MCF 10A (cell line): ENCODE measurements around the gene GRM7. TPM values are rescaled to one million over a fixed set of nuclear protein-coding genes. Genes with fewer than 3 reads are reported as not detected.
A peak's percentile ranks its signal among the peaks of the same experiment; 100 is the strongest.

Source experiments
- BruUV-seq: library from RNA; stranded (reverse); fragments of 400-500 nt; replicated peaks from 2 replicates; lab custom pipeline; 2021; lab: Mats Ljungman, UMichigan
- CTCF ChIA-PET: fragments of 300-600 bp; sonication (Branson Sonifier 250); formaldehyde crosslinking; extraction: SDS; loops from one replicate; lab custom pipeline; 2021; ENCODE audit warnings: antibody characterized with exemption, inconsistent platforms; lab: Yijun Ruan, JAX
- POLR2A ChIA-PET: fragments of 300-600, 350-650 bp; sonication (Branson Sonifier 250); formaldehyde crosslinking; extraction: SDS; loops from one replicate; lab custom pipeline; 2020; ENCODE audit warnings: antibody characterized with exemption, inconsistent platforms; lab: Yijun Ruan, JAX
- DNase-seq: peaks from one replicate; pipeline ENCODE4 v3.0.0-alpha.2; 2018; ENCODE audit not compliant: unreplicated experiment
- H3K27ac Mint-ChIP-seq: one replicate; pipeline ENCODE4 v1.8.0; 2022; ENCODE audit warnings: mild to moderate bottlenecking, low read depth, mixed read lengths; ENCODE audit not compliant: unreplicated experiment
- H3K27me3 Mint-ChIP-seq: one replicate; pipeline ENCODE4 v1.8.0; 2022; ENCODE audit warnings: mixed read lengths; ENCODE audit not compliant: insufficient read depth, unreplicated experiment
- H3K36me3 Mint-ChIP-seq: one replicate; pipeline ENCODE4 v1.8.0; 2022; ENCODE audit warnings: mild to moderate bottlenecking, moderate library complexity, mixed read lengths; ENCODE audit not compliant: insufficient read depth, unreplicated experiment
- H3K4me1 Mint-ChIP-seq: one replicate; pipeline ENCODE4 v1.8.0; 2022; ENCODE audit warnings: mixed read lengths; ENCODE audit not compliant: insufficient read depth, unreplicated experiment
- H3K4me3 Mint-ChIP-seq: one replicate; pipeline ENCODE4 v1.8.0; 2022; ENCODE audit warnings: mild to moderate bottlenecking, moderate library complexity, mixed read lengths; ENCODE audit not compliant: unreplicated experiment
- H3K9me3 Mint-ChIP-seq: one replicate; pipeline ENCODE4 v1.8.0; 2022; ENCODE audit warnings: mixed read lengths; ENCODE audit not compliant: unreplicated experiment
- CTCF ChIP-seq: fragments of 200-600 bp; IDR thresholded peaks from one replicate; pipeline ENCODE4 v1.8.0; 2022; ENCODE audit warnings: antibody characterized with exemption, mild to moderate bottlenecking; ENCODE audit not compliant: unreplicated experiment
- intact Hi-C: fragments of 100-400 bp; cut with micrococcal nuclease; formaldehyde crosslinking; loops from 2 replicates; pipeline ENCODE4 v1.14.1; 2022
- total RNA-seq: library from RNA; stranded (reverse); gene quantifications from 2 replicates; pipeline ENCODE4 v1.2.3, GENCODE V29; 2022

The GRM7 gene
- total RNA-seq, 1 experiment from 2014 or later = not detected

- Mint-ChIP-seq H3K9me3 (peaks cover 5% of the 10 kb centered on the region), H3K36me3 (no peaks in the 10 kb centered on the region), H3K27ac (no peak overlapping the region), H3K27me3 (no peaks in the 10 kb centered on the region), H3K4me1 (peaks cover 36% of the 10 kb centered on the region), H3K4me3 (no peak overlapping the region)
- DNase-seq = no peak
- ChIA-PET CTCF (no interaction called here), POLR2A (no interaction called here)
- no TSS peak for BruUV-seq
- intact Hi-C loops = no loop called here
- TF ChIP-seq CTCF = no peak
Observed at GRCh38 chr3:7503431-7503830, 642.5 kb downstream of the GRM7 start.

- CTCF ChIA-PET = interaction anchor here (0.5 to 0.7 kb wide), 3 partner anchors 8 to 507 kb away, joined by 3 read pairs; no protein-coding TSS in a partner anchor
Observed at GRCh38 chr3:7504886-7505775, 644.2 kb downstream of the GRM7 start.

GRCh38 chr3:7506606-7507180, 645.8 kb downstream of the GRM7 start:
- H3K27me3 Mint-ChIP-seq = no peaks in the 10 kb centered on the region
- intact Hi-C loops = no loop called here
- no peak overlapping the region for H3K4me3 Mint-ChIP-seq
- no TSS peak for BruUV-seq
- ChIA-PET CTCF (interaction anchor here (0.5 kb wide), 1 partner anchor 180 kb away, joined by 3 read pairs; no protein-coding TSS in a partner anchor), POLR2A (interaction anchor here (0.7 kb wide), 1 partner anchor 108 kb away, joined by 3 read pairs; no protein-coding TSS in a partner anchor)
- H3K9me3 Mint-ChIP-seq = peaks cover 5% of the 10 kb centered on the region
- DNase-seq = peak; percentile 15
- peaks cover 48% of the 10 kb centered on the region for H3K4me1 Mint-ChIP-seq
- H3K27ac Mint-ChIP-seq = peak overlapping the region; percentile 95
- no peaks in the 10 kb centered on the region for H3K36me3 Mint-ChIP-seq
- TF ChIP-seq CTCF = no peak

More at GRCh38 chr3:7504886-7505775, 644.2 kb downstream of the GRM7 start:
- peaks cover 48% of the 10 kb centered on the region for H3K4me1 Mint-ChIP-seq
- H3K27ac Mint-ChIP-seq = peak overlapping the region; percentile 95
- no peak overlapping the region for H3K4me3 Mint-ChIP-seq
- DNase-seq = peak; percentile 94
- TF ChIP-seq CTCF = no peak
- POLR2A ChIA-PET = interaction anchor here (0.6 to 1.0 kb wide), 3 partner anchors 9 to 16 kb away, joined by 3 read pairs; no protein-coding TSS in a partner anchor
- intact Hi-C loops = no loop called here
- BruUV-seq = no TSS peak
- peaks cover 5% of the 10 kb centered on the region for H3K9me3 Mint-ChIP-seq
- no peaks in the 10 kb centered on the region for H3K36me3 Mint-ChIP-seq
- no peaks in the 10 kb centered on the region for H3K27me3 Mint-ChIP-seq

GRCh38 chr3:7508821-7509220, 647.9 kb downstream of the GRM7 start:
- intact Hi-C loops = no loop called here
- no TSS peak for BruUV-seq
- CTCF ChIA-PET = no interaction called here

More at GRCh38 chr3:7508821-7509220, 647.9 kb downstream of the GRM7 start:
- peak; percentile 9 for DNase-seq
- Mint-ChIP-seq H3K36me3 (no peaks in the 10 kb centered on the region), H3K27ac (peak overlapping the region; percentile 34), H3K4me3 (no peak overlapping the region), H3K9me3 (no peaks in the 10 kb centered on the region), H3K4me1 (peaks cover 48% of the 10 kb centered on the region), H3K27me3 (no peaks in the 10 kb centered on the region)
- POLR2A ChIA-PET = interaction anchor here (1.5 kb wide), 1 partner anchor 12 kb away, joined by 4 read pairs; no protein-coding TSS in a partner anchor
- TF ChIP-seq CTCF = no peak
